Kidney tubule cell (primary cell): ENCODE measurements around the gene PRC1.
"Not testable (repeated sequence)": the region's sequence is repeated elsewhere in the genome, so short reads cannot be mapped to it uniquely, and the experiment has no call there.

ENCODE experiments used
- DNase-seq: peaks from one replicate; pipeline ENCODE4 v3.0.0-alpha.2; 2018; ENCODE audit warnings: low spot score

PRC1 gene

GRCh38 chr15:90934256-90934948, 59.9 kb downstream of the PRC1 start:
- peak; percentile 89 for DNase-seq

- no peak for DNase-seq
Measured at GRCh38 chr15:90933301-90933700, 61.0 kb downstream of the PRC1 start.

GRCh38 chr15:90932660-90932991, 61.7 kb downstream of the PRC1 start:
- no peak for DNase-seq

- DNase-seq = peak; percentile 88
Measured at GRCh38 chr15:90931828-90932659, 62.3 kb downstream of the PRC1 start, which contains the start of gene HDDC3. Gene HDDC3, minus strand, starts transcription at chr15:90932549. Its CDS starts 9 bp downstream, at chr15:90932540.

- DNase-seq = no peak
Measured at GRCh38 chr15:90931575-90931827, 62.8 kb downstream of the PRC1 start.

GRCh38 chr15:90930861-90931574, 63.3 kb downstream of the PRC1 start:
- DNase-seq = no peak

DNA sequence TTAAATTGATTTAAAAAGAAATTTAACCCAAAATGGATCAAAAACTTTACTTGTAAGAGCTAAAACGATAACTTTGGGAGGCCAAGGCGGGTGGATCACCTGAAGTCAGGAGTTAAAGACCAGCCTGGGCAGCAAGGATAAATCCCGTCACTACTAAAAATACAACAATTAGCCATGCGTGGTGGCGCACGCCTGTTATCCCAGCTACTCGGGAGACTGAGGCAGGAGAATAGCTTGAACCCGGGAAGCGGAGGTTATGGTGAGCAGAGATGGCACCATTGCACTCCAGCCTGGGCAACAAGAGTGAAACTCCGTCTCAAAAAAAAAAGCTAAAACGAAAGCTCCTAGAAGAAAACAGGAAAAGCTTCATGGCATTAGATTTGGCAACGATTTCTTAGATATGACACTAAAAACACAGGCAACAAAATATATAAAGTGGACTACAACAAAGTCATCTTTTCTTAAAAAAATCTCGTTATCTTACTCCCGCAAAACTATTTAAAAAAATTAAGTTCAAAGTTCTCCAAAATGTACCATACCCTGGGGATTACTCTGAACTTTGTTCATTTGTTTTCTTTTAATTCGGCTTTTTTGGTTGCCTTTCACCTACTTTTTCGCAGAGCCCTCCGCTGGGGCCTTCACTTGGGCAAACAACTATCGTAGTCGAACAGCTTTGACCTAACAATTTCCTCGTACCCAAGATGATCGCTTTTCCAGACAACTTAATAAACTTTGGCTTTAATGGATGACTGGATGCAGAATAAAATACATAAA, 64.9 kb downstream of the PRC1 start:
- DNase-seq = no peak

- not testable (repeated sequence) for DNase-seq
Measured at GRCh38 chr15:90928106-90928505, 66.2 kb downstream of the PRC1 start.

DNA sequence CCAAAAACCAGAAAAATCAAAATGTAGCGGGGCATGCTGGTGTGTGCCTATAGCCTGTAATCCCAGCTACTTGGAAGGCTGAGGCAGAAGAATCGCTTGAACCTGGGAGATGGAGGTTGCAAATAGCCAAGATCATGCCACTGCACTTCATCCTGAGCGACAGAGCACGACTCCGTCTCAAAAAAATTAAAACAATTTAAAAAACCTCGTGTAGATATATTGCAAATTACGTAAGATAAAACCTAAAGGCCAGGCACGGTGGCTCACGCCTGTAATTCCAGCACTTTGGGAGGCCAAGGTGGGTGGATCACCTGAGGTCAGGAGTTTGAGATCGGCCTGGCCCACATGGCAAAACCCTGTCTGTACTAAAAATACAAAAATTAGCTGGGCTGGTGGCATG, 67.6 kb downstream of the PRC1 start:
- DNase-seq = not testable (repeated sequence)

DNA sequence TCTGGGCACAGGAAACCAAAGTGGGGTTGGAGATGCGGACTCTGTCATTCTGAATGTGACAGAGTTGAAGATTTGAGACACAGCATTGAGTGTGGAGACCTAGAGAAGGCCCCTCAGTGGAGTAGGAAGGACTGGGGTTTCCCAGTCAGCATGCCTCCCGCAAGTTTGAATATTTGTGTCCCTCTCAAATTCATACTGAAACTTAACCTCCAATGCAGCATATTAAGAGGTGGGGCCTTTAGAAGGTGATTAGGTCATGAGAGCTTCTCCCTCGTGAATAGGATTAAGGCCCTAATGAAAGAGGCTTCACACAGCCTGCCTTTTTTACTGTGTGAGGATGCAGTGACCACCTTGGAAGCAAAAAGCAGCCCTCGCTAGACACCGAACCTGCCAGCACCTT, 70.0 kb downstream of the PRC1 start:
- DNase-seq = no peak

DNA sequence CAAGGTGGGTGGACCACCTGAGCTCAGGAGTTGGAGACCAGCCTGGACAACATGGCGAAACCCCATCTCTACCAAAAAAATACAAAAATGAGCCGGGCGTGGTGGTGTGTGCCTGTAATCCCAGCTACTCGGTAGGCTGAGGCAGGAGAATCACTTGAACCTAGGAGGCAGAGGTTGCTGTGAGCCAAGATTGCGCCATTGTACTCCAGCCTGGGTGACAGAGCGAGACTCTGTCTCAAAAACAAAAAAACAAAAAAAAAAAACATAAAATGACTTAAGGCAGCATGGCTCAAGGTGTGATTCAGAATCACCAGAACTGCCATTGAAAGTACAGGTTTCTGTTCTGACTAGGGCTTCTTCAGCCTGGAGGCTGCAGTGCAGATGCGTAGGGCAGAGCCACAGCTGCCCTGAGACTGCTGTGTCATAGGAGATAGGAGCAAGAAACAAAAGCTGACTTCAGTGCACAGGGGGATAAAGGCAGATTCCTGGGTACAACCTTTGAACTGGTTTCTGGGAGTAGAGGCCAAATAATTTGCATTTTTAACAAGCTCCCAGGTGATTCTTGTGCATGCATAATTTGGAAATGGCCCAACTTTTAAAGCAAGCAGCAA, 71.5 kb downstream of the PRC1 start:
- DNase-seq = not testable (repeated sequence)

GRCh38 chr15:90921887-90922286, 72.4 kb downstream of the PRC1 start:
- no peak for DNase-seq

DNA sequence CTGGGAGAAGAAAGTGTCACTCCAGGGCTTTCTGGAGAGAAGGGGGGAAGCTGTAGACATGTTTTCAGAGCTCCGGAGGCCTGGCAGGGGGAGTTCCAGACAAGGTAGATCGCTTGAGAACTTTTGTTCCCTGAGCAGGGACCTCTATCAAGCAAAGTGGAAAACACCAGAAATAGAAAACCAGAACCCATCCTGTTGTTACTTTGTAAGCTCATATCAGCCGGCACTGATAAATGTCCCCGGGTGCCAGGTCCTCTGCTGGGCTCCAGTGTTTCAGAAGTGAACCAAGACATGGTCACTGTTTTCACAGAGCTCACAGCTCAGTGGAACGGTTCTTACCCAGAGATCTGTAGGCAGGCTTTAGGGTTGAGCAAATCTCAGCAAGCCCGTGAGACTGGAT, 75.5 kb downstream of the PRC1 start:
- no peak for DNase-seq

DNA sequence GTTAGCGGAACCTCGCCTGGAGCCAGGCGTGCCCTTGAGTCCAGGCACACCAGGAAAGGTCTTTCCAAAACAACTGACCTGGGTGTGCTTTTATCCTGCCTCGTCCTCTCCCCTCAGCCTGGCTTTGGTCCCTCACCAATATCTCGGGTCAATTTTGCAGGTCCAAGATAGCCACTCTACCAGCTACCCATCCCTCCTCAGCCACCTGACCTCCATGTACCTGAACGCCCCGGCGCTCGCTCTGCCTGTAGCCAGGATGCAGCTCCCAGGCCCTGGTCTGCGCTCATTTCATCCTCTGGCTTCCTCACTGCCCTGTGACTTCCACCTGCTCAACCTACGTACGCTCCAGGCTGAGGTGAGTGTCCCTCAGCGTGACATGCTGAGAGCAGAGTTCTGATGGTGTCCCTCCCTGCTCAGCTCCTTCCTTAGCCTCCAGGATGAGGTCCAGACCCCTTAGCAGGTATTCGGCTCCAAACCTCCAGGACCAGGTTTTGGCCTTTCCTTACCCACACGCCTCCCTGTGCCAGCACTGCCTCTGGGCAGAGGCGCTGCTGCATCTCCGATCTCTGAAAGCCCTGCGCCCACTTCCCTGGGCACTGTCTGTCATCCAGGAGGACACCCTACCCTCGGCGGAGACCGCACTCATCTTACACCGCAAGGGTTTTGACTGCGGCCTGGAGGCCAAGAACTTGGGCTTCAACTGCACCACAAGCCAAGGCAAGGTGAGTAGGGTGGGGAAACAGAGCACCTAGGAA, 76.1 kb downstream of the PRC1 start:
- no peak for DNase-seq

- no peak for DNase-seq
Measured at GRCh38 chr15:90917569-90917968, 76.8 kb downstream of the PRC1 start.

GRCh38 chr15:90916461-90916860, 77.9 kb downstream of the PRC1 start:
- DNase-seq = no peak
